GM23248 (cell line): ENCODE results near the gene ZNF138.

ENCODE experiments used
- EZH2 ChIP-seq: fragments of 200-600 bp; sonication (generic); IDR thresholded peaks from 2 replicates; pipeline ENCODE4 v1.6.1; 2018; ENCODE audit warnings: antibody characterized with exemption, mild to moderate bottlenecking; ENCODE audit not compliant: insufficient read depth, poor library complexity, severe bottlenecking
- EZH2phosphoT487 ChIP-seq: fragments of 200-600 bp; sonication (generic); IDR thresholded peaks from 2 replicates; pipeline ENCODE4 v1.6.1; 2018; ENCODE audit warnings: antibody characterized with exemption, moderate library complexity, mild to moderate bottlenecking, low read depth; ENCODE audit not compliant: insufficient read depth

DNA sequence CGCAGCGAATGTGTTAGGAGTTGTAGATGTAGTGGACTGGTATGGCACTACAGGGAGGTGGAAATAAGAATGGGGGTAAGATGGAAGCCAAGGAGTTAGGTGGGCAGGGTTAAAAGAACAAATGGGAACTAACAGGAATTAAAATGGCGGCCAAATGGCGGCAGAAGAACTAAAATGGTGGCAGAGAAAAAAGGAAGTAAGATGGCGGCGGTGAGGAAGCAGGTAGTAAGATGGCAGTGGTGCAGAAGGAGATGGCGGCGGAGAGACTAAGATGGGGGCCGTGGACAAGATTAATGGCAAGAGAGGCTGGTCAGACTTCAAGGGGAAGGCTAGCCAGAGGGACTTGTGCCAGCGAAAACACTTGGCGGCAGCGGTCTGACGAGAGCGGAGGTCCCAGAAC, 44.5 kb downstream of the ZNF138 start:
- TF ChIP-seq EZH2phosphoT487 = no peak
- no peak for TF ChIP-seq EZH2
